ENCODE results near the gene TSC22D2. TPM values are rescaled to one million over a fixed set of nuclear protein-coding genes. Genes with fewer than 3 reads are reported as not detected.

TSC22D2 gene
- total RNA-seq, 1 experiment from 2014 or later: 26.5 TPM

GRCh38 chr3:150385296-150386242 is 22.5 kb upstream of the TSC22D2 start:
- Histone ChIP-seq H3T11ph (ENCODE audit: low read length) (no peak overlapping the region), H3K27ac (ENCODE audit: insufficient read length, low read depth, low read length) (no peak overlapping the region), H4K8ac (replicated peaks; ENCODE audit: insufficient read length, low read depth, low read length) (no peak overlapping the region), H3K4me2 (ENCODE audit: insufficient read depth, insufficient read length, low read length) (no peak overlapping the region), H3K9me3 (ENCODE audit: control insufficient read depth, low read depth, low read length) (no peaks in the 10 kb centered on the region), H3K79me1 (ENCODE audit: insufficient read depth, low read depth, low read length, poor library complexity, severe bottlenecking) (no peaks in the 10 kb centered on the region), H3K18ac (ENCODE audit: insufficient read length, low read depth, low read length) (peak overlapping the region; percentile 59), H2BK20ac (ENCODE audit: low read depth, low read length, poor library complexity, severe bottlenecking) (peak overlapping the region; percentile 12), H3K79me2 (ENCODE audit: insufficient read depth, low read length) (no peaks in the 10 kb centered on the region), H3K4me1 (ENCODE audit: insufficient read depth, low read length) (peaks cover 3% of the 10 kb centered on the region; the same call in 1 of the 2 replicates), H2BK5ac (ENCODE audit: insufficient read length, low read length) (no peak overlapping the region), H3K23me2 (ENCODE audit: insufficient read length, low read depth, low read length, poor library complexity, severe bottlenecking) (no peaks in the 10 kb centered on the region), H3K14ac (ENCODE audit: insufficient read depth, low read length) (no peak overlapping the region), H3K56ac (ENCODE audit: insufficient read length, low read depth, low read length) (no peak overlapping the region), H3K27me3 (ENCODE audit: insufficient read depth, low read length) (no peaks in the 10 kb centered on the region), H4K5ac (ENCODE audit: insufficient read length, low read depth, low read length) (no peak overlapping the region), H3K9ac (ENCODE audit: extremely low read depth, insufficient read length, low read length) (no peak overlapping the region), H4K20me1 (ENCODE audit: control insufficient read depth, insufficient read depth, insufficient read length) (no peaks in the 10 kb centered on the region), H3K23ac (ENCODE audit: insufficient read length, low read depth, low read length) (no peak overlapping the region), H2BK12ac (ENCODE audit: insufficient read length, low read depth, low read length) (peak overlapping the region; percentile 43), H2AK5ac (ENCODE audit: insufficient read length, low read length) (no peak overlapping the region), H3K4ac (ENCODE audit: low read depth, low read length) (no peak overlapping the region), H2BK120ac (ENCODE audit: low read depth, low read length, poor library complexity, severe bottlenecking) (no peak overlapping the region), H2BK15ac (ENCODE audit: low read depth, low read length) (no peak overlapping the region), H2AFZ (ENCODE audit: low read length) (peak overlapping the region; percentile 22), H4K91ac (ENCODE audit: insufficient read length, low read depth, low read length) (no peak overlapping the region)
- DNase-seq: no peak
- Mint-ChIP-seq H3K27ac (peak overlapping the region in 1 of 3 experiments; percentile 7; a peak in 1 of 7 replicates), H3K36me3 (ENCODE audit: insufficient read depth in 1 of 3, low read depth in 3 of 3) (no peaks in the 10 kb centered on the region), H3K4me1 (peaks cover 14% of the 10 kb centered on the region in 2 experiments), H3K27me3 (ENCODE audit: low read depth) (no peaks in the 10 kb centered on the region; the same call in 1 of the 2 replicates), H3K4me3 (no peak overlapping the region), H3K9me3 (no peaks in the 10 kb centered on the region)
- no CpG with 5 or more reads among the region's 6 CpGs for WGBS (ENCODE audit: extremely low coverage, insufficient read length, low lambda C conversion rate)
- 0 out of 3 replicates have a peak, but pooled peaks have one; percentile 8 for TF ChIP-seq CTCF (conservative IDR thresholded peaks at IDR 0.05)

Measured in H9 (cell line).